Ascending aorta (tissue), 2 donors: ENCODE data around the gene CARM1. TPM values are rescaled to one million over a fixed set of nuclear protein-coding genes. Genes with fewer than 3 reads are reported as not detected.

ENCODE experiments used
- DNase-seq, 2 donors: peaks; one replicate each; pipeline ENCODE4 v3.0.0-alpha.2; 2019; ENCODE audit warnings: low spot score in 2 of 2
- H3K27ac ChIP-seq, 2 donors: fragments of 200-600 bp; sonication (generic); one replicate each; pipeline ENCODE4 v1.5.1; 2016 to 2017; ENCODE audit warnings: mild to moderate bottlenecking in 1 of 2
- H3K27me3 ChIP-seq: fragments of 200-600 bp; sonication (generic); one replicate; pipeline ENCODE4 v1.5.1; 2017
- H3K36me3 ChIP-seq, 2 donors: fragments of 200-600 bp; sonication (generic); one replicate each; pipeline ENCODE4 v1.5.1; 2016
- H3K4me1 ChIP-seq, 2 donors: fragments of 200-600 bp; sonication (generic); one replicate each; pipeline ENCODE4 v1.5.1; 2016 to 2017; ENCODE audit warnings: mild to moderate bottlenecking in 1 of 2
- H3K4me3 ChIP-seq, 2 donors: fragments of 200-600 bp; sonication (generic); one replicate each; pipeline ENCODE4 v1.5.1; 2016 to 2017; ENCODE audit warnings: mild to moderate bottlenecking in 1 of 2
- H3K9me3 ChIP-seq, 2 donors: fragments of 200-600 bp; sonication (generic); one replicate each; pipeline ENCODE4 v1.5.1; 2016
- CTCF ChIP-seq, 3 experiments: fragments of 200-600 bp in 2 of 3; fragments of 450-650 bp in 1 of 3; sonication (generic) in 2 of 3; IDR thresholded peaks; one replicate each; pipeline ENCODE4 v1.5.1; 2016 to 2019; ENCODE audit warnings: antibody characterized with exemption in 3 of 3, mild to moderate bottlenecking in 1 of 3, moderate library complexity in 1 of 3
- intact Hi-C: fragments of 100-400 bp; cut with DNase I; formaldehyde crosslinking; loops from one replicate; pipeline ENCODE4 v1.15.1; 2023
- total RNA-seq: library from RNA; depleted of rRNA; stranded (reverse); fragments of >200 nt; gene quantifications from one replicate; pipeline ENCODE4 v1.1.0, GENCODE V29; 2016

CARM1 gene
- total RNA-seq, 1 donor from 2014 or later, result 22.9 TPM

- no peak overlapping the region for H3K27ac ChIP-seq
- H3K27me3 ChIP-seq, result no peaks in the 10 kb centered on the region
- H3K4me1 ChIP-seq, result no peaks in the 10 kb centered on the region
- peaks cover 77 to 86% of the 10 kb centered on the region in 2 donors for H3K36me3 ChIP-seq
- H3K9me3 ChIP-seq, result no peaks in the 10 kb centered on the region
- DNase-seq, result no peak
- intact Hi-C loops, result no loop called here
- no peak overlapping the region for H3K4me3 ChIP-seq
- no peak for TF ChIP-seq CTCF (IDR thresholded peaks at IDR 0.05)
Measured at GRCh38 chr19:10918359-10918758, 47.0 kb downstream of the CARM1 start.

- no peak for DNase-seq
- intact Hi-C loops, result no loop called here
- Histone ChIP-seq H3K4me1 (no peaks in the 10 kb centered on the region), H3K36me3 (peaks cover 80 to 85% of the 10 kb centered on the region in 2 donors), H3K9me3 (no peaks in the 10 kb centered on the region), H3K27ac (no peak overlapping the region), H3K27me3 (no peaks in the 10 kb centered on the region), H3K4me3 (no peak overlapping the region)
- TF ChIP-seq CTCF (IDR thresholded peaks at IDR 0.05), result no peak
Measured at GRCh38 chr19:10919352-10920287, 48.3 kb downstream of the CARM1 start.

- intact Hi-C loops, result no loop called here
- H3K9me3 ChIP-seq, result no peaks in the 10 kb centered on the region
- peaks cover 79 to 81% of the 10 kb centered on the region in 2 donors for H3K36me3 ChIP-seq
- DNase-seq, result no peak
- no peak overlapping the region for H3K27ac ChIP-seq
- no peak for TF ChIP-seq CTCF (IDR thresholded peaks at IDR 0.05)
- H3K4me3 ChIP-seq, result no peak overlapping the region
- H3K4me1 ChIP-seq, result no peaks in the 10 kb centered on the region
- no peaks in the 10 kb centered on the region for H3K27me3 ChIP-seq
Measured at GRCh38 chr19:10920288-10920655, 48.9 kb downstream of the CARM1 start.

- H3K36me3 ChIP-seq, result peaks cover 77 to 78% of the 10 kb centered on the region in 2 donors
- no peak for TF ChIP-seq CTCF (IDR thresholded peaks at IDR 0.05)
- intact Hi-C loops, result no loop called here
Measured at GRCh38 chr19:10920781-10921180, 49.4 kb downstream of the CARM1 start.

GRCh38 chr19:10921199-10921909 is 50.0 kb downstream of the CARM1 start:
- H3K4me3 ChIP-seq, result no peak overlapping the region
- no peaks in the 10 kb centered on the region for H3K4me1 ChIP-seq
- DNase-seq, result no peak
- H3K9me3 ChIP-seq, result no peaks in the 10 kb centered on the region
- H3K27ac ChIP-seq, result no peak overlapping the region
- intact Hi-C loops, result no loop called here
- peaks cover 72 to 73% of the 10 kb centered on the region in 2 donors for H3K36me3 ChIP-seq
- no peaks in the 10 kb centered on the region for H3K27me3 ChIP-seq
- TF ChIP-seq CTCF (IDR thresholded peaks at IDR 0.05), result no peak

More at GRCh38 chr19:10920781-10921180, 49.4 kb downstream of the CARM1 start:
- Histone ChIP-seq H3K4me3 (no peak overlapping the region), H3K9me3 (no peaks in the 10 kb centered on the region), H3K27me3 (no peaks in the 10 kb centered on the region), H3K4me1 (no peaks in the 10 kb centered on the region), H3K27ac (no peak overlapping the region)
- DNase-seq, result no peak
